ENCODE data around the gene PARD6G. TPM values are rescaled to one million over a fixed set of nuclear protein-coding genes. Genes with fewer than 3 reads are reported as not detected.

PARD6G gene
- total RNA-seq, 1 experiment from 2014 or later = 13.0 TPM

DNA sequence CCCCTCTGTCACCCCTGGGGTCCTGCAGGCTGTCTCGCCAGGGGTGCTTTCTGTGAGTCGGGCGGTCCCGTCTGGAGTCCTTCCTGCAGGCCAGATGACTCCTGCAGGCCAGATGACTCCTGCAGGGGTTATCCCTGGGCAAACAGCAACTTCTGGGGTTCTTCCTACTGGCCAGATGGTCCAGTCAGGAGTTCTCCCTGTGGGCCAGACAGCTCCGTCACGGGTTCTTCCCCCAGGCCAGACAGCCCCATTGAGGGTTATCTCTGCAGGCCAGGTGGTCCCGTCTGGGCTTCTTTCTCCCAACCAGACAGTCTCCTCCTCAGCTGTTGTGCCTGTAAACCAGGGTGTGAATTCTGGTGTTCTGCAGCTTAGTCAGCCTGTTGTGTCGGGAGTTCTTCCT is 110.6 kb downstream of the PARD6G start:
- no peak for DNase-seq (ENCODE audit: low spot score)
- H3K4me1 Mint-ChIP-seq = peaks cover 11% of the 10 kb centered on the region; the same call in 1 of the 2 replicates

DNA sequence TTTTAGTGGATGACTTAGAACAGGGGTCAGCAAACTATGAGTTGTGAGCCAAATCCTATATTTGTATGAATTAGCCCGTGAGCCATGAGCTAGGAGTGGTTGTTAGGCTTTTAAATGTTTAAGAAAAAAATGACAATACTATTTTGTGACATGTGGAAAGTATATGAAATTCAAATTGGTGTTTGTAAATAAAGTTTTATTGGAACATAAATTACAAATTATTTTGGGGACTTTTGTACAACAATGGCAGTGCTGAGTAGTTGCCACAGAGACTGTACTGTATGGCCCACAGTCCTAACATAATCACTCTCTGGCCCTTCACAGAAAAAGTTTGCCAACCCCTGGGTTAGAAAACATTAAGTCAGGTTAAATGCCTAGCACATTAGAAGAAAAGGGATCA is 112.2 kb downstream of the PARD6G start:
- ChIA-PET POLR2A (no interaction called here), CTCF (interaction anchor here (1.2 kb wide), 1 partner anchor 24 kb away, joined by 3 read pairs; no protein-coding TSS in a partner anchor)
- H3K4me1 Mint-ChIP-seq = peaks cover 23% of the 10 kb centered on the region
- H3K4me3 Mint-ChIP-seq = no peak overlapping the region
- H3K9me3 Mint-ChIP-seq = no peaks in the 10 kb centered on the region
- peaks cover 77% of the 10 kb centered on the region for H3K36me3 Mint-ChIP-seq
- no peak for ATAC-seq
- DNase-seq (ENCODE audit: low spot score) = no peak
- no peaks in the 10 kb centered on the region; the same call in 1 of the 2 replicates for H3K27me3 Mint-ChIP-seq (ENCODE audit: low read depth)
- H3K27ac Mint-ChIP-seq = no peak overlapping the region
- no peak for TF ChIP-seq ZNF121 (CRISPR knock-in tag; IDR thresholded peaks at IDR 0.05)
- TF ChIP-seq ESRRA (CRISPR knock-in tag; IDR thresholded peaks at IDR 0.05; ENCODE audit: borderline replicate concordance) = no peak
- TF ChIP-seq ZNF219 (CRISPR knock-in tag; IDR thresholded peaks at IDR 0.05; ENCODE audit: borderline replicate concordance) = no peak
- TF ChIP-seq, protein P1, sequence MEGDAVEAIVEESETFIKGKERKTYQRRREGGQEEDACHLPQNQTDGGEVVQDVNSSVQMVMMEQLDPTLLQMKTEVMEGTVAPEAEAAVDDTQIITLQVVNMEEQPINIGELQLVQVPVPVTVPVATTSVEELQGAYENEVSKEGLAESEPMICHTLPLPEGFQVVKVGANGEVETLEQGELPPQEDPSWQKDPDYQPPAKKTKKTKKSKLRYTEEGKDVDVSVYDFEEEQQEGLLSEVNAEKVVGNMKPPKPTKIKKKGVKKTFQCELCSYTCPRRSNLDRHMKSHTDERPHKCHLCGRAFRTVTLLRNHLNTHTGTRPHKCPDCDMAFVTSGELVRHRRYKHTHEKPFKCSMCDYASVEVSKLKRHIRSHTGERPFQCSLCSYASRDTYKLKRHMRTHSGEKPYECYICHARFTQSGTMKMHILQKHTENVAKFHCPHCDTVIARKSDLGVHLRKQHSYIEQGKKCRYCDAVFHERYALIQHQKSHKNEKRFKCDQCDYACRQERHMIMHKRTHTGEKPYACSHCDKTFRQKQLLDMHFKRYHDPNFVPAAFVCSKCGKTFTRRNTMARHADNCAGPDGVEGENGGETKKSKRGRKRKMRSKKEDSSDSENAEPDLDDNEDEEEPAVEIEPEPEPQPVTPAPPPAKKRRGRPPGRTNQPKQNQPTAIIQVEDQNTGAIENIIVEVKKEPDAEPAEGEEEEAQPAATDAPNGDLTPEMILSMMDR (IDR thresholded peaks at IDR 0.05) = no peak
- TF ChIP-seq, protein P2, sequence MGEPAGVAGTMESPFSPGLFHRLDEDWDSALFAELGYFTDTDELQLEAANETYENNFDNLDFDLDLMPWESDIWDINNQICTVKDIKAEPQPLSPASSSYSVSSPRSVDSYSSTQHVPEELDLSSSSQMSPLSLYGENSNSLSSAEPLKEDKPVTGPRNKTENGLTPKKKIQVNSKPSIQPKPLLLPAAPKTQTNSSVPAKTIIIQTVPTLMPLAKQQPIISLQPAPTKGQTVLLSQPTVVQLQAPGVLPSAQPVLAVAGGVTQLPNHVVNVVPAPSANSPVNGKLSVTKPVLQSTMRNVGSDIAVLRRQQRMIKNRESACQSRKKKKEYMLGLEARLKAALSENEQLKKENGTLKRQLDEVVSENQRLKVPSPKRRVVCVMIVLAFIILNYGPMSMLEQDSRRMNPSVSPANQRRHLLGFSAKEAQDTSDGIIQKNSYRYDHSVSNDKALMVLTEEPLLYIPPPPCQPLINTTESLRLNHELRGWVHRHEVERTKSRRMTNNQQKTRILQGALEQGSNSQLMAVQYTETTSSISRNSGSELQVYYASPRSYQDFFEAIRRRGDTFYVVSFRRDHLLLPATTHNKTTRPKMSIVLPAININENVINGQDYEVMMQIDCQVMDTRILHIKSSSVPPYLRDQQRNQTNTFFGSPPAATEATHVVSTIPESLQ (CRISPR knock-in tag; IDR thresholded peaks at IDR 0.05) = no peak
- no peak for TF ChIP-seq TEAD1 (CRISPR knock-in tag; IDR thresholded peaks at IDR 0.05)
- no peak for TF ChIP-seq ELF4 (CRISPR knock-in tag; IDR thresholded peaks at IDR 0.05; ENCODE audit: low read depth)
- TF ChIP-seq, protein P3, sequence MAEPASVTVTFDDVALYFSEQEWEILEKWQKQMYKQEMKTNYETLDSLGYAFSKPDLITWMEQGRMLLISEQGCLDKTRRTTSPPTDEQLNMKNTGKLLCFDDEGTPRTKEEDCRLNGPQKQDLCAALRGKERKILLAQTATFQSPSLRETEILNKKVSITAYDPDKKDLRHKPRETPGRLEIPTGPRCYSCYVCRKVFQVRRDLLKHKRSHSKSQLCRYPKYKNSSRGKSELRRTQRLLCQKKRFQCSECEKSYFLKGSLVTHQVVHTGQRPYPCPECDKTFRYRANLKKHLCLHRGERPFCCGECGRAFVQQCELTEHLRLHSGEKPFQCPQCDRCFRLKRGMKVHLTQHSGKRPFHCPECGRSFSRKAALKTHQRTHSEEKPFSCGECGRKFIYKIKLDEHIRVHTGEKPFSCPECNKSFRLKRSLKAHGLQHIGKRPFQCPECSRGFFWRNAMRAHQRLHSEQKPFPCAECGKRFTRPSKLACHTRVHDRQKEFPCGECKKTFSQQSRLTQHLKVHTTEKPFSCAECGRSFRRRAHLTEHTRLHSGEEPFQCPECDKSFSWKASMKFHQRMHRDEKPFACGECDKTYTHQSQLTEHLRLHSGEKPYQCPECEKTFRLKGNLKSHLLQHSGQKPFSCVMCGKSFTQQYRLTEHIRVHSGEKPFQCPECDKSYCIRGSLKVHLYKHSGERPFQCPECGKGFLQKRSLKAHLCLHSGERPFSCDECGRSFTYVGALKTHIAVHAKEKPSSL (CRISPR knock-in tag; conservative IDR thresholded peaks at IDR 0.05) = no peak
- TF ChIP-seq FOXP1 (CRISPR knock-in tag; IDR thresholded peaks at IDR 0.05; ENCODE audit: borderline replicate concordance) = no peak
- TF ChIP-seq, protein P4, sequence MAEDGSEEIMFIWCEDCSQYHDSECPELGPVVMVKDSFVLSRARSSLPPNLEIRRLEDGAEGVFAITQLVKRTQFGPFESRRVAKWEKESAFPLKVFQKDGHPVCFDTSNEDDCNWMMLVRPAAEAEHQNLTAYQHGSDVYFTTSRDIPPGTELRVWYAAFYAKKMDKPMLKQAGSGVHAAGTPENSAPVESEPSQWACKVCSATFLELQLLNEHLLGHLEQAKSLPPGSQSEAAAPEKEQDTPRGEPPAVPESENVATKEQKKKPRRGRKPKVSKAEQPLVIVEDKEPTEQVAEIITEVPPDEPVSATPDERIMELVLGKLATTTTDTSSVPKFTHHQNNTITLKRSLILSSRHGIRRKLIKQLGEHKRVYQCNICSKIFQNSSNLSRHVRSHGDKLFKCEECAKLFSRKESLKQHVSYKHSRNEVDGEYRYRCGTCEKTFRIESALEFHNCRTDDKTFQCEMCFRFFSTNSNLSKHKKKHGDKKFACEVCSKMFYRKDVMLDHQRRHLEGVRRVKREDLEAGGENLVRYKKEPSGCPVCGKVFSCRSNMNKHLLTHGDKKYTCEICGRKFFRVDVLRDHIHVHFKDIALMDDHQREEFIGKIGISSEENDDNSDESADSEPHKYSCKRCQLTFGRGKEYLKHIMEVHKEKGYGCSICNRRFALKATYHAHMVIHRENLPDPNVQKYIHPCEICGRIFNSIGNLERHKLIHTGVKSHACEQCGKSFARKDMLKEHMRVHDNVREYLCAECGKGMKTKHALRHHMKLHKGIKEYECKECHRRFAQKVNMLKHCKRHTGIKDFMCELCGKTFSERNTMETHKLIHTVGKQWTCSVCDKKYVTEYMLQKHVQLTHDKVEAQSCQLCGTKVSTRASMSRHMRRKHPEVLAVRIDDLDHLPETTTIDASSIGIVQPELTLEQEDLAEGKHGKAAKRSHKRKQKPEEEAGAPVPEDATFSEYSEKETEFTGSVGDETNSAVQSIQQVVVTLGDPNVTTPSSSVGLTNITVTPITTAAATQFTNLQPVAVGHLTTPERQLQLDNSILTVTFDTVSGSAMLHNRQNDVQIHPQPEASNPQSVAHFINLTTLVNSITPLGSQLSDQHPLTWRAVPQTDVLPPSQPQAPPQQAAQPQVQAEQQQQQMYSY (CRISPR knock-in tag; IDR thresholded peaks at IDR 0.05) = no peak
- TF ChIP-seq, protein P5, sequence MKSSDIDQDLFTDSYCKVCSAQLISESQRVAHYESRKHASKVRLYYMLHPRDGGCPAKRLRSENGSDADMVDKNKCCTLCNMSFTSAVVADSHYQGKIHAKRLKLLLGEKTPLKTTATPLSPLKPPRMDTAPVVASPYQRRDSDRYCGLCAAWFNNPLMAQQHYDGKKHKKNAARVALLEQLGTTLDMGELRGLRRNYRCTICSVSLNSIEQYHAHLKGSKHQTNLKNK (CRISPR knock-in tag; IDR thresholded peaks at IDR 0.05) = no peak

More for the DNA sequence above, 110.6 kb downstream of the PARD6G start:
- ChIA-PET POLR2A (no interaction called here), CTCF (no interaction called here)
- Mint-ChIP-seq H3K9me3 (no peaks in the 10 kb centered on the region), H3K36me3 (peaks cover 78% of the 10 kb centered on the region), H3K4me3 (no peak overlapping the region), H3K27ac (no peak overlapping the region), H3K27me3 (ENCODE audit: low read depth) (no peaks in the 10 kb centered on the region; the same call in 1 of the 2 replicates)
- ATAC-seq = no peak
- TF ChIP-seq, protein P6, sequence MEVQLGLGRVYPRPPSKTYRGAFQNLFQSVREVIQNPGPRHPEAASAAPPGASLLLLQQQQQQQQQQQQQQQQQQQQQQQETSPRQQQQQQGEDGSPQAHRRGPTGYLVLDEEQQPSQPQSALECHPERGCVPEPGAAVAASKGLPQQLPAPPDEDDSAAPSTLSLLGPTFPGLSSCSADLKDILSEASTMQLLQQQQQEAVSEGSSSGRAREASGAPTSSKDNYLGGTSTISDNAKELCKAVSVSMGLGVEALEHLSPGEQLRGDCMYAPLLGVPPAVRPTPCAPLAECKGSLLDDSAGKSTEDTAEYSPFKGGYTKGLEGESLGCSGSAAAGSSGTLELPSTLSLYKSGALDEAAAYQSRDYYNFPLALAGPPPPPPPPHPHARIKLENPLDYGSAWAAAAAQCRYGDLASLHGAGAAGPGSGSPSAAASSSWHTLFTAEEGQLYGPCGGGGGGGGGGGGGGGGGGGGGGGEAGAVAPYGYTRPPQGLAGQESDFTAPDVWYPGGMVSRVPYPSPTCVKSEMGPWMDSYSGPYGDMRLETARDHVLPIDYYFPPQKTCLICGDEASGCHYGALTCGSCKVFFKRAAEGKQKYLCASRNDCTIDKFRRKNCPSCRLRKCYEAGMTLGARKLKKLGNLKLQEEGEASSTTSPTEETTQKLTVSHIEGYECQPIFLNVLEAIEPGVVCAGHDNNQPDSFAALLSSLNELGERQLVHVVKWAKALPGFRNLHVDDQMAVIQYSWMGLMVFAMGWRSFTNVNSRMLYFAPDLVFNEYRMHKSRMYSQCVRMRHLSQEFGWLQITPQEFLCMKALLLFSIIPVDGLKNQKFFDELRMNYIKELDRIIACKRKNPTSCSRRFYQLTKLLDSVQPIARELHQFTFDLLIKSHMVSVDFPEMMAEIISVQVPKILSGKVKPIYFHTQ (CRISPR knock-in tag; IDR thresholded peaks at IDR 0.05) = no peak
- TF ChIP-seq, protein P7, sequence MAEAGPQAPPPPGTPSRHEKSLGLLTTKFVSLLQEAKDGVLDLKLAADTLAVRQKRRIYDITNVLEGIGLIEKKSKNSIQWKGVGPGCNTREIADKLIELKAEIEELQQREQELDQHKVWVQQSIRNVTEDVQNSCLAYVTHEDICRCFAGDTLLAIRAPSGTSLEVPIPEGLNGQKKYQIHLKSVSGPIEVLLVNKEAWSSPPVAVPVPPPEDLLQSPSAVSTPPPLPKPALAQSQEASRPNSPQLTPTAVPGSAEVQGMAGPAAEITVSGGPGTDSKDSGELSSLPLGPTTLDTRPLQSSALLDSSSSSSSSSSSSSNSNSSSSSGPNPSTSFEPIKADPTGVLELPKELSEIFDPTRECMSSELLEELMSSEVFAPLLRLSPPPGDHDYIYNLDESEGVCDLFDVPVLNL (CRISPR knock-in tag; IDR thresholded peaks at IDR 0.05; ENCODE audit: borderline replicate concordance, low read depth) = no peak
- TF ChIP-seq RORB (CRISPR knock-in tag; IDR thresholded peaks at IDR 0.05) = no peak
